Measurements from ENCODE around the gene DDX17.

The DDX17 gene

GRCh38 chr22:38465673-38466490 lies 40.2 kb downstream of the DDX17 start:
- DNase-seq: no peak

- DNase-seq: no peak
Observed at GRCh38 chr22:38464992-38465672, 41.0 kb downstream of the DDX17 start.

DNA sequence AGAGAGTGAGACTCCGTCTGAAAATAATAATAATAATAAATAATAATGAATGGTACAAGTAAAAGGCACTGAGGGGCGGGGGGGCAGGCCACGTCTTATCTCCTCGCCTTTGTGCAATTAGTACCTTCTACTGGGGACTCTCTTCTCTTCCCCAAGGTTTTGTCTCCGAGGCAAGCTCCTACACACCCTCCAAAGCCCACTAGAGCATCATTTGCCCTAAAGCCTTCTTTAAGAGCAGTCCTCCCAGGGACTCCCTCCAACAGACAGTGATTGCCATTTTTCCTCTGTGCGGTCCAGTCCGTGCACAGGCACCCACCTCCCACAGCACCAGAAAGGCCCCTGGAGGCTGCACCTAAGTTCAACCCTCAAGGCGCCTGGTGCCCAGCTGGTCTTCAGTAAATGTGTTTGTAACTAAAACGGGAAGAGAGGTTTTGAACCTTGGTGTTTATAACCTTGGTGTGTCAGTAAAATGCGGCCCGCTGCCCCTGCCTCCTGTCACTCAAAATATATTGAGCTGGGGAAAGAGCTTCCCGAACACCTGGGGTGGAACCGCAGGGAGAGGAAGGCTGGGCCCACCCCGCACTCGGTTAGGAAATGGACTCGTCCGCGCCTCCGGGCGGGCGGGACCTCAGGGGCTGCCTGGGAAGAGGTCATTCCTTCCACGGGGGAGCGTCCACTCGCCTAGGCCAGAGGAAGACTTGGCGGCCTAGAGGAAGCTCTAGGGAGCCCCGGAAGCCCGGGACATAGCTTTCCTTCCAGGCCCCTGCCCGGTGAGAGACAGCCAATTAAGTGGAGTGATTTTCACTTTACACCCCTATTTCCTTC lies 42.9 kb downstream of the DDX17 start:
- DNase-seq: no peak

- peak in 1 of 2 experiments; percentile 16 for DNase-seq
Observed at GRCh38 chr22:38461414-38462081, 44.6 kb downstream of the DDX17 start.

DNA sequence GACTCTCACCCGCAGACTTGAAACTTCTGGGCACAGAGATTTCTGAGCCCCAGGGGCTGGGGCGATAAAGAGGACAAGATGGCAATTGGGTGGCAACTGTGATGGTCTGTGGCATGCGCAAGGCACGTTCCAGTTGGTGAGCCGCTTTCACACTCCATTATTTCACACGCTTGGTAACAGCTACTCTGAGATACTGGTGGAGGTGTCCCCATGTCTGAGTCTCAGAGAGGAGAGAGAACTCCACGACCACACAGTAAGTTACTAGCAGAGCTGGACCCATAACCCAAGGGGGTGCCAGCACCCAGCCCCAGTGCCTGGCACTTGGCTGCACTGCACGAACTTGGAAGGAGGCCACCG lies 45.1 kb downstream of the DDX17 start:
- no peak for DNase-seq

DNA sequence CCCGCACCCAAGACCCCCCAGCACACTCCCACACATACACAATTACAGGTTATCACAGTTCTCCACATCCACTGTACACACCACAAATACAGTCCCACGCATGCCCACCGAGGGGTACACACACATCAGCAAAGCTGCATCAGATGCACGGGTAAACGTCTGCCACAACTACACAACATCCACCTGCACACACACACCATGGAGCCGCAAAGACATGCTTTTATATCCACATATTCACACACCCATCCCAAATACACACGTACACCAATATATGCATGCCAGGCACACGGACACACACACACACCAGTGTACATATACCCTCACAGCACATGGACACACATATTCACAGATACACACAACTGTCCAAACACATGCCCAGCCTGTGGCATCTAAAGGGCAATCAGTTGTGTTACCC lies 45.7 kb downstream of the DDX17 start:
- no peak for DNase-seq

GRCh38 chr22:38456841-38457699 lies 49.0 kb downstream of the DDX17 start:
- no peak for DNase-seq

DNA sequence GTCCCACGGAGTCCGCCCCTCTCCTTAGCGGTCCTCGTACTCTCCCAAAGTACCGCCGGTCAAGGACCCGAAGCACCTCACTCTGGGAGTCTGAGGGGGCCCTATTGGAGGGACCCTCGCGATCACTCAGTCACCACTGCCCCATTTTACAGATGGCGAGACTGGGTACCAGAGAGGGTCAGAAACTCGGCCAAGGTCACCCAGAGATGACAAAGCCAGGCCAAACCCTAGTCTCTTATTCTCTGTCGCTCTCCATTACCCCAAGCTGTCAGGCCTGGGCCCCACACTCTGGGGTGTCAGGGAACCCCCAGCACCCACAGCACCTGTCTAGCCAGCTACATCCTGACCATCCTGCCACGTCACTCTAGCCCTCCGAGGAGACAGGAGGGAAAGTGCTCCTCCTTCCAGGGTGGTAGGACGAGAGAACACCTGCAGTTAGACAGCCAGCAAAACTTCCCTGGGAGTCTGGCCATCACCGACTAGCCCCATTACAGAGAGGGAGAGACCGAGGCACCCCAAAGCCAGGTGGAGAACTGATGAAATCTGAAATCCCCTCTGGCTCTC lies 49.8 kb downstream of the DDX17 start:
- no peak for DNase-seq

DNA sequence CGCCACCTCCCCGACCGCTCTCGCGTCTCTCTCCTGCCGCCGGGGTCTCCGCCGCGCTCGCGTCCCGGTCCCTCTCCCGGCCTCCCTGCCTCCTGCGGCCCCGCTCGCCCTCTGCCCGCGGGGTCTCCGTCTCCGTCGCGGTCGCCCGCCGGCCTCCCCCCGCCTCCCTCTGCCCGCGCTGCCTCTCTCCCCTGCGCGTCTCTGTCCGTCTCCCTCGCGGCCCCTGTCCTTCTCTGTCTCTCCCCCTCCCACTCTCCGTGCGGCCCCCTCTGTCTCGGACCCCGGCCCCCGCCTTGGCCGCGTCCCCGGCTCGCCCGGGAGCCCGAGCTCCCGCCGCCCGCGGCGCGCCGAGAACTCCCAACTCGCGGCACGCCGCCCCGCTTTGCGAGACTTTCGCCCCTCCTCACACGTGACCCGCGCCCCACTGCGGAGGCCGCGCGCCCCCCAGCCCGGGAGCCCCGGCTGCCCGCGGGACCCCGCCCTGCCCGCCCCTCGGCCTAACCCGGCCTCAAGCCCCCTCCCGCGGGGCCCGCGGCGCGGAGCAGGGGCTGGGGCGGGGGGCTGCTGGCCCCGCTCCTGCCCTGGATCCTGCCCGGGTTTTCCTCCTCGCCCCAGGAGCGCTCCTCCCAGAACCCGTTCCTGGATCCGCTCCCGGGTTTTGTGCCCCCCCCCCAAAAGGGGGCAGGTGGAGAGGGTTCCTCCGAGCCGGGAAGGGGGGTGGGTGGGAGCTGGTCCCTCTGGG lies 50.4 kb downstream of the DDX17 start:
- DNase-seq: no peak

- DNase-seq: no peak
Observed at GRCh38 chr22:38455076-38455529, 51.0 kb downstream of the DDX17 start, which contains the start of gene KCNJ4. Gene KCNJ4, minus strand, starts transcription at chr22:38455199. Its CDS starts 27,067 bp downstream, at chr22:38428132.

GRCh38 chr22:38454353-38455075 lies 51.6 kb downstream of the DDX17 start:
- no peak for DNase-seq

DNA sequence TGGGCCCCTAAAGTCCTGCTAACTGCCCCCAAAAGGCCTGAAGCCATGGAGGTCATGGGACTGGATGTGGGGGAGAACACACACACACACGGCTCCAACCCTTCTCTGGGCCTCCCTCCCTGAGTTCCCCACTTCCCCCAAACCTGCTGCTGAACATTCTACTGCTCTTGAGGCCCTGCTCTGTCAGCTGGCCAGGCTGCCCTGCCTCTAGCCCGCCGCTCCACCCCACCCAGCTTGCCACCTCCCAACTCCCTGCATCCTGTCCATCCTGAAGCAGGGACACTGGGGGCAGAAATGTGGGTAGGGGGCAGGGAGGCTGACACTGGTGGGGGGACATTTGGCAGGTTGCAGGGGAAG lies 52.1 kb downstream of the DDX17 start:
- DNase-seq: no peak

DNA sequence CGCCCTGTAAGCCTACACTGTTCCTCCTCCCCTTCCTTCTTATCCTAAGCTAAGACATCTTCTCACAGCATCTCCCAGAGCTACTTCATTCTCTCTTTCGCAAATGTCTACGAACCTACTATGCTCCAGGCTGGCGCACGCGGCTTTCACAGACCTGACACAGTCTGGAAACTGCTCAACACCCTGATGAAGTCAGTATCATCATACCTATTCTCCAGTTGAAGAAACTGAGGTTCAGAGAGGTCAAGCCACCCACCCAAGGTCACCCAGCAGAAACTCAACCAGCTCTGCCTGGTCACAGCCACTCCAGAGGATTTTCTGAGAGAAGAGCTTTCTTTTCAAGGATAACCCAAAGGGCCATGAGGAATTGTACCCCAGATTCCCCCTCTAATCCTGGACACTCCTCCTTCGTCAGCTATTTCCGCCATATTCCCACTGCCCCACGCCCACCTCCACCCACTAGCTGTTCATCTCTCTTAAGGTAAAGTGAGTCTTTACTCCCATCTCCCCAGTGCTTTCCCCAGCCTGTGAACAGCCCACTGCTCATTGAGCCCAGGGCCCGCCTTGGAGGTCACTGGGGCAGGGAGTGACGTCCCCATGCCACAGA lies 52.9 kb downstream of the DDX17 start:
- no peak for DNase-seq

GRCh38 chr22:38452373-38453065 lies 53.6 kb downstream of the DDX17 start:
- no peak for DNase-seq

GRCh38 chr22:38451864-38452263 lies 54.2 kb downstream of the DDX17 start:
- DNase-seq: no peak

- DNase-seq: no peak
Observed at GRCh38 chr22:38451404-38451803, 54.7 kb downstream of the DDX17 start.

GRCh38 chr22:38450234-38450797 lies 55.8 kb downstream of the DDX17 start:
- no peak for DNase-seq

- no peak for DNase-seq
Observed at GRCh38 chr22:38449776-38450175, 56.3 kb downstream of the DDX17 start.

Measured in SW 1271 (cell line).